B cell (primary cell): ENCODE measurements around the gene MT1A. TPM values are rescaled to one million over a fixed set of nuclear protein-coding genes. Genes with fewer than 3 reads are reported as not detected.

ENCODE experiments used
- ATAC-seq: fragments of 200-7000 bp; cut with Tn5 transposase; one replicate; pipeline ENCODE4 v1.10.0; 2021; ENCODE audit warnings: low read depth, mild to moderate bottlenecking, moderate number of reproducible peaks, moderate library complexity
- CTCF ChIA-PET: fragments of 350-600 bp; sonication (Branson Sonifier 250); formaldehyde crosslinking; loops from one replicate; lab custom pipeline; 2021; ENCODE audit warnings: antibody characterized with exemption, inconsistent platforms; lab: Charles Lee
- POLR2A ChIA-PET: fragments of 350-600 bp; sonication (Branson Sonifier 250); formaldehyde crosslinking; loops from one replicate; lab custom pipeline; 2021; ENCODE audit warnings: antibody characterized with exemption; lab: Charles Lee
- DNase-seq: peaks from one replicate; pipeline ENCODE4 v3.0.0; 2013
- H2AFZ ChIP-seq: 2 replicates; pipeline ENCODE4 v1.6.1; 2012; ENCODE audit warnings: mild to moderate bottlenecking, low read depth, low read length; ENCODE audit not compliant: insufficient read depth, poor library complexity, severe bottlenecking
- H3K27ac ChIP-seq, 2 donors: 1 replicate in 1 of 2; 2 replicates in 1 of 2; pipeline ENCODE4 v1.5.1; 2012 to 2013; ENCODE audit warnings: low read length in 2 of 2, mild to moderate bottlenecking in 2 of 2, moderate library complexity in 1 of 2
- H3K27me3 ChIP-seq, 4 experiments: fragments of 200-600 bp in 1 of 4; sonication (generic) in 1 of 4; replicated peaks in 1 of 4; 1 replicate in 2 of 4; 2 replicates in 2 of 4; pipeline versions ENCODE4 v1.6.1 to v1.7.0; 2013 to 2016; ENCODE audit warnings: low read length in 3 of 4, mild to moderate bottlenecking in 2 of 4, mixed read lengths in 1 of 4, moderate library complexity in 1 of 4; ENCODE audit not compliant: insufficient read depth in 4 of 4, control insufficient read depth in 3 of 4; ENCODE audit errors: control extremely low read depth in 1 of 4
- H3K36me3 ChIP-seq, 2 experiments: replicated peaks in 1 of 2; 1 replicate in 1 of 2; 2 replicates in 1 of 2; pipeline versions ENCODE4 v1.6.1 to v1.7.1; 2013; ENCODE audit warnings: low read length in 1 of 2; ENCODE audit not compliant: insufficient read depth in 2 of 2, control insufficient read depth in 1 of 2; ENCODE audit errors: control extremely low read depth in 1 of 2, extremely low read depth in 1 of 2
- H3K4me1 ChIP-seq, 2 donors: fragments of 200-600 bp in 1 of 2; sonication (generic) in 1 of 2; 1 replicate in 1 of 2; 2 replicates in 1 of 2; pipeline versions ENCODE4 v1.5.1 to v1.6.1; 2013 to 2017; ENCODE audit warnings: low read length in 2 of 2; ENCODE audit not compliant: control insufficient read depth in 2 of 2, insufficient read depth in 2 of 2
- H3K4me2 ChIP-seq: replicated peaks from 2 replicates; pipeline ENCODE3; 2012; ENCODE audit warnings: mild to moderate bottlenecking, low read depth, low read length; ENCODE audit not compliant: poor library complexity, severe bottlenecking
- H3K4me3 ChIP-seq, 5 experiments: fragments of 200-600 bp in 1 of 5; sonication (generic) in 1 of 5; 1 replicate in 3 of 5; 2 replicates in 2 of 5; pipeline versions ENCODE4 v1.5.1 to v1.7.0; 2011 to 2016; ENCODE audit warnings: low read length in 4 of 5, mild to moderate bottlenecking in 4 of 5, low read depth in 2 of 5, control low read depth in 1 of 5, moderate library complexity in 1 of 5; ENCODE audit not compliant: insufficient read depth in 1 of 5; ENCODE audit errors: control extremely low read depth in 1 of 5, extremely low read depth in 1 of 5
- H3K79me2 ChIP-seq: fragments of 200-600 bp; sonication (generic); one replicate; pipeline ENCODE4 v1.6.0; 2016; ENCODE audit warnings: low read length; ENCODE audit not compliant: control insufficient read depth, insufficient read depth
- H3K9ac ChIP-seq: fragments of 200-600 bp; sonication (generic); 2 replicates; pipeline ENCODE4 v1.6.1; 2017; ENCODE audit warnings: mild to moderate bottlenecking, low read length, moderate library complexity
- H3K9me3 ChIP-seq, 3 donors: one replicate each; pipeline versions ENCODE4 v1.6.1 to v1.7.1; 2013; ENCODE audit warnings: low read length in 2 of 3; ENCODE audit not compliant: control insufficient read depth in 2 of 3, insufficient read depth in 1 of 3; ENCODE audit errors: control extremely low read depth in 1 of 3
- H4K20me1 ChIP-seq: 2 replicates; pipeline ENCODE4 v1.6.0; 2012; ENCODE audit warnings: mild to moderate bottlenecking, low read length; ENCODE audit not compliant: insufficient read depth, control insufficient read depth, poor library complexity, severe bottlenecking
- H3K27ac Mint-ChIP-seq: one replicate; pipeline ENCODE4 v1.8.0; 2021; ENCODE audit warnings: mixed read lengths
- H3K27me3 Mint-ChIP-seq: one replicate; pipeline ENCODE4 v1.8.0; 2021; ENCODE audit warnings: mixed read lengths
- H3K4me1 Mint-ChIP-seq: one replicate; pipeline ENCODE4 v1.8.0; 2021; ENCODE audit warnings: mixed read lengths
- H3K4me3 Mint-ChIP-seq: one replicate; pipeline ENCODE4 v1.8.0; 2021; ENCODE audit warnings: mixed read lengths
- H3K9me3 Mint-ChIP-seq: one replicate; pipeline ENCODE4 v1.8.0; 2022; ENCODE audit warnings: mixed read lengths; ENCODE audit not compliant: insufficient read depth
- EZH2 ChIP-seq: IDR thresholded peaks from 2 replicates; pipeline ENCODE4 v1.6.1; 2012; ENCODE audit warnings: borderline replicate concordance, low read depth, mild to moderate bottlenecking, moderate library complexity, low read length; ENCODE audit not compliant: insufficient read depth, poor library complexity, severe bottlenecking
- WGBS: methylation state at CpG from one replicate; pipeline ENCODE4 v1.1.5; 2013; ENCODE audit warnings: missing lambda C conversion rate; ENCODE audit not compliant: insufficient coverage; 5-methylcytosine and 5-hydroxymethylcytosine counted together
- intact Hi-C: fragments of 100-400 bp; cut with micrococcal nuclease; formaldehyde crosslinking; loops from one replicate; pipeline ENCODE4 v1.10.0; 2022
- polyA plus RNA-seq: library from polyadenylated mRNA; depleted of rRNA; stranded (reverse); fragments of >200 nt; gene quantifications from 2 replicates; pipeline ENCODE4 v1.2.3, GENCODE V29; 2012
- total RNA-seq, 2 donors: library from RNA; stranded (reverse); fragments of 120-200 nt in 1 of 2; gene quantifications; 1 replicate in 1 of 2; 2 replicates in 1 of 2; pipeline versions ENCODE4 v1.2.3 to v1.2.4, GENCODE V29; 2013 to 2022
- TF ChIP-seq, protein P1 (sequence below): fragments of 200-600 bp; IDR thresholded peaks from one replicate; pipeline ENCODE4 v1.8.0; 2022; ENCODE audit warnings: antibody characterized with exemption, mild to moderate bottlenecking

The MT1A gene
- total and polyA plus RNA-seq, 2 donors (not counting 1 experiment from before 2014, with no cell fraction given) = not detected

DNA sequence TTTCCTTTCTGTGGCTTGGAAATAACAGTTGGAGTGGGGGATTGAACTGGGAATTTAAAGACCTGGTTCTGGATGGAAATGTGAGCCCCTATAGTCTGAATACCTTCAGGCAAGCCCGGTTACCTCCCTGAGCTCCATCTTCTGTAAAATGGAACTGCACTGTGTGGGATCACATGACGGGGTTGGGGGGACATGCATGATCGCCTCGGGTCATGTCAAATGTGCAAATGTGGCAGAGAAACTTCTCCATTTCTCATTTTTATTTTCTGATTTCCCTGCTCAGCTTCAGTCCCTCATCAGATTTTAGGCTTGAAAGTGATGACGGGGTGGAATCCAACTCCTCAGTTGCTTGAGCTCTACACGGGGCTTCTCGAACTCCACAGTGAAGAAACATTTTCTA, 14.8 kb downstream of the MT1A start:
- H3K4me3 ChIP-seq = no peak overlapping the region
- ATAC-seq = no peak
- Mint-ChIP-seq H3K4me3 (peak overlapping the region; percentile 53), H3K4me1 (peaks cover 21% of the 10 kb centered on the region), H3K9me3 (no peaks in the 10 kb centered on the region), H3K27ac (peak overlapping the region; percentile 6), H3K27me3 (peaks cover 15% of the 10 kb centered on the region)
- 50% methylated on average over 1 of the region's 7 CpGs for WGBS
- H3K79me2 ChIP-seq = no peaks in the 10 kb centered on the region
- H3K4me2 ChIP-seq = no peak overlapping the region
- ChIA-PET CTCF (interaction anchor here (2.8 kb wide), 1 partner anchor 9 kb away, joined by 8 read pairs; no protein-coding TSS in a partner anchor), POLR2A (interaction anchor here (0.5 kb wide), 1 partner anchor 920 kb away, joined by 6 read pairs; no protein-coding TSS in a partner anchor)
- H3K9ac ChIP-seq = no peak overlapping the region
- intact Hi-C loops = no loop called here
- peak; percentile 58 for DNase-seq
- H4K20me1 ChIP-seq = no peaks in the 10 kb centered on the region
- H3K27ac ChIP-seq = no peak overlapping the region
- peaks cover 0 to 12% (median 3%) of the 10 kb centered on the region in 4 experiments for H3K27me3 ChIP-seq
- no peak overlapping the region for H2AFZ ChIP-seq
- H3K9me3 ChIP-seq = no peaks in the 10 kb centered on the region
- H3K36me3 ChIP-seq = no peaks in the 10 kb centered on the region
- H3K4me1 ChIP-seq = peaks cover 7 to 28% of the 10 kb centered on the region in 2 donors
- TF ChIP-seq EZH2 = no peak
- TF ChIP-seq, protein P1, sequence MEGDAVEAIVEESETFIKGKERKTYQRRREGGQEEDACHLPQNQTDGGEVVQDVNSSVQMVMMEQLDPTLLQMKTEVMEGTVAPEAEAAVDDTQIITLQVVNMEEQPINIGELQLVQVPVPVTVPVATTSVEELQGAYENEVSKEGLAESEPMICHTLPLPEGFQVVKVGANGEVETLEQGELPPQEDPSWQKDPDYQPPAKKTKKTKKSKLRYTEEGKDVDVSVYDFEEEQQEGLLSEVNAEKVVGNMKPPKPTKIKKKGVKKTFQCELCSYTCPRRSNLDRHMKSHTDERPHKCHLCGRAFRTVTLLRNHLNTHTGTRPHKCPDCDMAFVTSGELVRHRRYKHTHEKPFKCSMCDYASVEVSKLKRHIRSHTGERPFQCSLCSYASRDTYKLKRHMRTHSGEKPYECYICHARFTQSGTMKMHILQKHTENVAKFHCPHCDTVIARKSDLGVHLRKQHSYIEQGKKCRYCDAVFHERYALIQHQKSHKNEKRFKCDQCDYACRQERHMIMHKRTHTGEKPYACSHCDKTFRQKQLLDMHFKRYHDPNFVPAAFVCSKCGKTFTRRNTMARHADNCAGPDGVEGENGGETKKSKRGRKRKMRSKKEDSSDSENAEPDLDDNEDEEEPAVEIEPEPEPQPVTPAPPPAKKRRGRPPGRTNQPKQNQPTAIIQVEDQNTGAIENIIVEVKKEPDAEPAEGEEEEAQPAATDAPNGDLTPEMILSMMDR = no peak

DNA sequence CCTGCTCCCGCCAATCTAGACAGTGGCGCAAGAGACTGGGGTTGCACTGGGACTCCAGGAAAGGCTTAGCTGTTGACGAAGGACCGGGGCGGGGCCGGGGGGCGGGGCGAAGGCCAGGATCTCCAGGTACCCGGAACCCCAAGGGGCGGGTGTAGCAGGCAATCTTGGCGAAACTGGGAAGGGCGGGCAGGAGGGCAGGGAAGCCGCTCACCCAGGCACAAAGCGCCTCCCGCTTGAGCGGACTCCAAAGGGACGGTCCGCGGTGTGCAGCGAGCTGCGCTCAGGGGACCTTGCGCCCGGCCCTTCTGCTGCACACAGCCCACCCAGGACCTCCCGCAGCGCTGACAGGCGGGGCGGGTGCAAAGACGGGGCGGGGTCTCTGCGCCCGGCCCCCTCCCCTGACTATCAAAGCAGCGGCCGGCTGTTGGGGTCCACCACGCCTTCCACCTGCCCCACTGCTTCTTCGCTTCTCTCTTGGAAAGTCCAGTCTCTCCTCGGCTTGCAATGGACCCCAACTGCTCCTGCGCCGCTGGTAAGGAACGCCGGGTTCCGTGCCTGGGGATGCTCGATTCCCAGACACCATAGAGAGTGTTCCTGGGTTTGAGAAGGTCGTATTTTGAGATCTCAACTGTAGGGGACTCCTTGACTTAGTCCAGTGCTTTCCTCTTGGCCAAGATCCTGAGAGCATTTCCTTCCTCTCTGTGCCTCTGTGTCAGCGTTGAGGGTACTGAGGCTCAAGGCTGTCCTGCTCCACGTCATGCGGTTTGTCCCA, 19.3 kb downstream of the MT1A start, which contains the start of gene MT1F:
MT1F (plus strand) TSS at position 405 of the 772 bp plus-strand sequence; CDS start at position 505, 100 bp downstream.
- peak; percentile 71 for DNase-seq
- no peak within 1 kb of the TSS for H3K27ac ChIP-seq
- H3K9me3 ChIP-seq = peaks cover 0 to 3% (median 0%) of the 10 kb centered on the region in 3 donors
- H3K79me2 ChIP-seq = no peaks in the 10 kb centered on the region
- peaks cover 26% of the 10 kb centered on the region for H3K27me3 Mint-ChIP-seq
- peak within 1 kb of the TSS; percentile 97 for H2AFZ ChIP-seq
- peak within 1 kb of the TSS; percentile 26 to 79 (median 70) for H3K4me3 ChIP-seq
- peak; percentile 74 for ATAC-seq
- H4K20me1 ChIP-seq = no peaks in the 10 kb centered on the region
- ChIA-PET POLR2A (interaction anchor here (0.7 to 1.4 kb wide), 3 partner anchors 25 to 32 kb away, joined by 3 to 5 read pairs (median 4); partner anchors contain the start of gene MT1E), CTCF (no interaction called here)
- peaks cover 0 to 12% (median 4%) of the 10 kb centered on the region in 4 experiments for H3K27me3 ChIP-seq
- peaks cover 16 to 32% of the 10 kb centered on the region in 2 donors for H3K4me1 ChIP-seq
- peak within 1 kb of the TSS; percentile 91 for H3K4me2 ChIP-seq
- peak within 1 kb of the TSS; percentile 75 for H3K9ac ChIP-seq
- H3K9me3 Mint-ChIP-seq = no peaks in the 10 kb centered on the region
- H3K4me1 Mint-ChIP-seq = peaks cover 29% of the 10 kb centered on the region
- peak within 1 kb of the TSS; percentile 99 for H3K4me3 Mint-ChIP-seq
- peak within 1 kb of the TSS; percentile 90 for H3K27ac Mint-ChIP-seq
- intact Hi-C loops = loop anchor here (1.0 kb wide), 3 partner anchors 14 to 49 kb away; partner anchors contain the start of genes MT1X and MT2A
- TF ChIP-seq EZH2 = no peak
- TF ChIP-seq, protein P1 = no peak
- H3K36me3 ChIP-seq = no peaks in the 10 kb centered on the region
- WGBS = under 1% methylated on average over 45 of the region's 46 CpGs
